Esophagus (tissue), 2 donors: ENCODE measurements around the gene RAB14. TPM values are rescaled to one million over a fixed set of nuclear protein-coding genes. Genes with fewer than 3 reads are reported as not detected.

Experiments
- H3K27ac ChIP-seq, 2 donors: one replicate each; pipeline ENCODE4 v1.5.1; 2013; ENCODE audit warnings: low read depth in 2 of 2, mild to moderate bottlenecking in 2 of 2, inconsistent platforms in 1 of 2, low read length in 1 of 2, moderate library complexity in 1 of 2
- H3K27me3 ChIP-seq, 2 donors: one replicate each; pipeline ENCODE4 v1.6.1; 2013; ENCODE audit warnings: low read length in 2 of 2, control low read depth in 1 of 2, mild to moderate bottlenecking in 1 of 2; ENCODE audit not compliant: insufficient read depth in 2 of 2, control insufficient read depth in 1 of 2
- H3K36me3 ChIP-seq, 2 donors: one replicate each; pipeline ENCODE4 v1.6.1; 2013; ENCODE audit warnings: low read length in 1 of 2; ENCODE audit not compliant: control insufficient read depth in 2 of 2, insufficient read depth in 2 of 2
- H3K4me1 ChIP-seq, 2 donors: one replicate each; pipeline ENCODE4 v1.6.1; 2013; ENCODE audit warnings: low read length in 1 of 2; ENCODE audit not compliant: control insufficient read depth in 2 of 2, insufficient read depth in 2 of 2
- H3K4me3 ChIP-seq, 2 donors: one replicate each; pipeline ENCODE4 v1.5.1; 2013; ENCODE audit warnings: low read length in 2 of 2, mild to moderate bottlenecking in 2 of 2, low read depth in 1 of 2, moderate library complexity in 1 of 2
- H3K9me3 ChIP-seq, 2 donors: one replicate each; pipeline ENCODE4 v1.6.1; 2013; ENCODE audit warnings: mild to moderate bottlenecking in 2 of 2, low read depth in 1 of 2, low read length in 1 of 2, moderate library complexity in 1 of 2; ENCODE audit not compliant: control insufficient read depth in 2 of 2, insufficient read depth in 1 of 2
- WGBS, 2 donors: extraction: QIAGEN DNeasy Blood & Tissue Kit; methylation state at CpG; one replicate each; pipeline ENCODE4 v1.1.7; 2013; 5-methylcytosine and 5-hydroxymethylcytosine counted together
- polyA plus RNA-seq, 2 donors: library from polyadenylated mRNA; stranded (reverse); fragments of 200-250 nt; gene quantifications; one replicate each; pipeline ENCODE4 v1.2.3, GENCODE V29; 2013
- donor health status: healthy with polysubstance abuse.
- donor health status: Bipolar disorder and iron deficiency.

The RAB14 gene
- polyA plus RNA-seq, 2 donors = 20.1 to 33.4 TPM

DNA sequence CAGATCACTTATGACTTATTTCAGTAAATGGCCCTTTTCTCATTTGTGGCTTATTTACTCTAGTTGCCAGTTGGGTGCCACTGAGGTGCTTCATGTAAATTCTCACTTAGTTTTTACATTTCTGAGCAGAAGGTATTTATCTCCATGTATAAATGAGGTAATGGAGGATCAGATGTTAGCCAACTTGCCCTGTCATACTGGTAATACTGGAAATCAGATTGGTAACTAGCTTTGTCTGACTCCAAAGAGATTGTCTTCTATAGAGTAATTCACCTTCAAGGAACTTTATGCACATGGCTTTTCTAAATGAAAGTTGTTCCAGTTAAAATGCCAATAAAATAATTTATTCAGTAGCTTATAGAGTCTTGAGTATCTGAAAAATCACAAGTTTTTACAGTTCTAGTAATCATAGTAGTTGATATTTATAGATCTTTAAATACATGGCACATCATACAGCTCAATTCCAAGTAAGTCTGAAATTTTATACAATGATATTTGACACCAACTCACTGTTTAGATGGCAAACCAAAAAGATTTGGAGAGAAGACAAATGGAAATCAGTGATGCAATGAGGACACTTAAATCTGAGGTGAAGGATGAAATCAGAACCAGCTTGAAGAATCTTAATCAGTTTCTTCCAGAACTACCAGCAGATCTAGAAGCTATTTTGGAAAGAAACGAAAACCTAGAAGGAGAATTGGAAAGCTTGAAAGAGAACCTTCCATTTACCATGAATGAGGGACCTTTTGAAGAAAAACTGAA is 28.8 kb downstream of the RAB14 start:
- no peaks in the 10 kb centered on the region for H3K9me3 ChIP-seq
- peaks cover 16 to 20% of the 10 kb centered on the region in 2 donors for H3K36me3 ChIP-seq
- no peaks in the 10 kb centered on the region for H3K4me1 ChIP-seq
- H3K4me3 ChIP-seq = no peak overlapping the region
- no peak overlapping the region for H3K27ac ChIP-seq
- 90 to 96% methylated on average over 1 of the region's 1 CpG for WGBS, 2 donors
- H3K27me3 ChIP-seq = no peaks in the 10 kb centered on the region

DNA sequence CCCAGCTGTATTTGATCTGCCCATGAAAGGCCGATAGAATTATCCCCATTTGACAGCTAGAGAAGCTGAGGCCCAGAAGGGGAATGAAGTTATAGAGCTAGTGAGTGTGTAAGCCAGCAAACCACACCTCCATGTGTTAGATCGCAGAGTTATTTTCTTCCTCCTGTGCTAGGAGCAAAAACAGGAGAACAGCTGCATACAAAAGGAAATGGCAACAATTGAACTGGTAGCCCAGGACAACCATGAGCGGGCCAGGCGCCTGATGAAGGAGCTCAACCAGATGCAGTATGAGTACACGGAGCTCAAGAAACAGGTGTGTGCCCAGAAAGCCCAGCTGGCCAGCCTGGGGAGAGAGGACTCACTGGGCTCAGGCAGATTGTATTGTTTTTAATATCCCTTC is 30.4 kb downstream of the RAB14 start:
- 86% methylated on average over 5 of the region's 5 CpGs for WGBS, 2 donors

DNA sequence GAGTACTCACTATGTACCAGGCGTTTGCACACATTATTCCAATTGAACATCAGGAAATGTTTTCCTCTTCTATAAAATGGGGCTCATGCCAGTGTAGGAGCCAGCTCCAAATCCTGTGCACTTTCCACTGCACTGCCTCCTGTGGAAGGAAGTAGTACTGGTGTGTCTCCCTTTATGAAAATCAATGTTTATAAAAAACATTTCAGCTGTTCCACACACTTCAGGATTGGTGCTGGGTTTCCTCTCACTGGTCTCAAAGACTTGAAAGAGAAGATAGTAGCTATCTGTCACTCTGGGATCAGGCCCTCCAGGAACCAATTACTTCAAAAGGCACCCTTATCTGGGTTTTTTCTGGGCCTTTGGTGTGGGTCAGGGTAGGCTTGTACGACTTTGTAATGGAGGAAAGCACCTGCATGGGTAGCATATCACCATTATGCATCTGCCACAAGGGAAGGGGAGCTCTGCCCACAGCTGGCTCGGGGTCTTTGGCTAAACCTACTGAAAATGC is 32.5 kb downstream of the RAB14 start:
- no peak overlapping the region for H3K27ac ChIP-seq
- H3K4me1 ChIP-seq = no peaks in the 10 kb centered on the region
- 76 to 80% methylated on average over 3 of the region's 3 CpGs for WGBS, 2 donors
- H3K4me3 ChIP-seq = no peak overlapping the region
- H3K36me3 ChIP-seq = peaks cover 16% of the 10 kb centered on the region in 2 donors
- no peaks in the 10 kb centered on the region for H3K9me3 ChIP-seq
- H3K27me3 ChIP-seq = no peaks in the 10 kb centered on the region

More for the DNA sequence above, 30.4 kb downstream of the RAB14 start:
- peaks cover 16 to 17% of the 10 kb centered on the region in 2 donors for H3K36me3 ChIP-seq
- H3K4me1 ChIP-seq = no peaks in the 10 kb centered on the region
- H3K27ac ChIP-seq = peak overlapping the region in 1 of 2 donors; percentile 17
- no peak overlapping the region for H3K4me3 ChIP-seq
- H3K27me3 ChIP-seq = no peaks in the 10 kb centered on the region
- H3K9me3 ChIP-seq = no peaks in the 10 kb centered on the region

DNA sequence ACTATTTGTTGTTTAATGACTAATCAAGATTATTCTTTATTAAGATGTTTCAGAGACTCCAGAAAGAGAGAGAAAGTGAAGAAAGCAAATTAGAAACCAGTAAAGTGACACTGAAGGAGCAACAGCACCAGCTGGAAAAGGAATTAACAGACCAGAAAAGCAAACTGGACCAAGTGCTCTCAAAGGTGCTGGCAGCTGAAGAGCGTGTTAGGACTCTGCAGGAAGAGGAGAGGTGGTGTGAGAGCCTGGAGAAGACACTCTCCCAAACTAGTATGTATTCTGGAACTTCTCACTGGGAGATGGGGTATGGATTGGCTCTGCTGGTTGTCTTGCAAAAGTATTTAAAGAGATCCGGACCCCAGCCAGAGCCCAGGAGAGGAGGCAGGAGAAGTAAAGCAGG is 33.6 kb downstream of the RAB14 start:
- Histone ChIP-seq H3K9me3 (no peaks in the 10 kb centered on the region), H3K27ac (no peak overlapping the region), H3K36me3 (peaks cover 10 to 12% of the 10 kb centered on the region in 2 donors), H3K27me3 (no peaks in the 10 kb centered on the region), H3K4me1 (no peaks in the 10 kb centered on the region), H3K4me3 (no peak overlapping the region)
- WGBS, 2 donors = 84 to 90% methylated on average over 2 of the region's 2 CpGs

- H3K36me3 ChIP-seq = no peaks in the 10 kb centered on the region
These were observed 41.6 kb downstream of the RAB14 start for GRCh38 chr9:121160025-121160424.

DNA sequence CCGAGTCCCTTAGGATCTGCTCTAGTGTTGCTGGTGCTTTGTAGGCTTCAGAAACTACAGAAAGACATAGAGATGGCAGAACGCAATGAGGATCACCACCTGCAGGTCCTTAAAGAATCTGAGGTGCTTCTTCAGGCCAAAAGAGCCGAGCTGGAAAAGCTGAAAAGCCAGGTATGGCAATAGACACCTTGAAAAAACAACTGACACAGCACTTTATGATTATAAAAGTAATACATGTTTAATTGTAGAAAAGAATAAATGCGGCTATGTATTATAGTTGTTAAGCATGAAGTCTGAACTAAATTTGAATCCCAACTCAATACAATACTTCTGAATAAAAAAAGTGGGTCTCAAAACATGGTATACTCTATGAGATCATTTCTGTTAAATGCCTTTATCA is 43.7 kb downstream of the RAB14 start:
- H3K4me3 ChIP-seq = no peak overlapping the region
- no peaks in the 10 kb centered on the region for H3K27me3 ChIP-seq
- H3K36me3 ChIP-seq = peaks cover 0 to 4% of the 10 kb centered on the region in 2 donors
- no peaks in the 10 kb centered on the region for H3K4me1 ChIP-seq
- 94% methylated on average over 4 of the region's 4 CpGs for WGBS, 2 donors
- H3K9me3 ChIP-seq = no peaks in the 10 kb centered on the region
- H3K27ac ChIP-seq = no peak overlapping the region

More at GRCh38 chr9:121160025-121160424, 41.6 kb downstream of the RAB14 start:
- 75 to 76% methylated on average over 1 of the region's 1 CpG for WGBS, 2 donors
- Histone ChIP-seq H3K27ac (no peak overlapping the region), H3K4me1 (no peaks in the 10 kb centered on the region), H3K9me3 (no peaks in the 10 kb centered on the region), H3K27me3 (no peaks in the 10 kb centered on the region), H3K4me3 (no peak overlapping the region)

- Histone ChIP-seq H3K9me3 (no peaks in the 10 kb centered on the region), H3K27me3 (no peaks in the 10 kb centered on the region), H3K4me3 (no peak overlapping the region), H3K36me3 (peaks cover 0 to 4% of the 10 kb centered on the region in 2 donors), H3K27ac (no peak overlapping the region), H3K4me1 (no peaks in the 10 kb centered on the region)
- 32 to 40% methylated on average over 2 of the region's 2 CpGs for whole genome bisulfite sequencing, 2 donors
These were observed 45.4 kb downstream of the RAB14 start for GRCh38 chr9:121156263-121156731.

DNA sequence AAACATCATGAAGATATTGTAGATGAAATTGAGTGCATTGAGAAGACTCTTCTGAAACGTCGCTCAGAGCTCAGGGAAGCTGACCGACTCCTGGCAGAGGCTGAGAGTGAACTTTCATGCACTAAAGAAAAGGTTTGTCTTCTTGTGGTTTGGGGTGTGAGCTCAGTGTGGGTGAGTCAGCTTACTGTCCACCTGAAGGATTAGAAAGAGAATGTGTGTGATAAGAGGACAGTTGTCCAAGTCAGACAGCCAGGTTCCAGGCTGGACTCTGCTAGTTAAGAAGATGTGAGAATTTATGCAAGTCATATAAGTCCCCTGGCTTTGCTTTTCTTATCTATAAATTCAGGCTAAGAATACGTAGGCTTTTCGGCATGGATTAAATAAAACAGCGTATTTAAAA is 46.9 kb downstream of the RAB14 start:
- WGBS, 2 donors = 90 to 91% methylated on average over 6 of the region's 6 CpGs
- Histone ChIP-seq H3K27ac (no peak overlapping the region), H3K9me3 (no peaks in the 10 kb centered on the region), H3K27me3 (no peaks in the 10 kb centered on the region), H3K4me3 (no peak overlapping the region), H3K4me1 (no peaks in the 10 kb centered on the region), H3K36me3 (peaks cover 3 to 4% of the 10 kb centered on the region in 2 donors)

GRCh38 chr9:121153642-121154041 is 48.0 kb downstream of the RAB14 start:
- H3K36me3 ChIP-seq = peaks cover 4 to 7% of the 10 kb centered on the region in 2 donors
- no peaks in the 10 kb centered on the region for H3K27me3 ChIP-seq
- 72 to 78% methylated on average over 1 of the region's 1 CpG for WGBS, 2 donors
- H3K4me3 ChIP-seq = no peak overlapping the region
- no peak overlapping the region for H3K27ac ChIP-seq
- H3K9me3 ChIP-seq = no peaks in the 10 kb centered on the region
- H3K4me1 ChIP-seq = no peaks in the 10 kb centered on the region

DNA sequence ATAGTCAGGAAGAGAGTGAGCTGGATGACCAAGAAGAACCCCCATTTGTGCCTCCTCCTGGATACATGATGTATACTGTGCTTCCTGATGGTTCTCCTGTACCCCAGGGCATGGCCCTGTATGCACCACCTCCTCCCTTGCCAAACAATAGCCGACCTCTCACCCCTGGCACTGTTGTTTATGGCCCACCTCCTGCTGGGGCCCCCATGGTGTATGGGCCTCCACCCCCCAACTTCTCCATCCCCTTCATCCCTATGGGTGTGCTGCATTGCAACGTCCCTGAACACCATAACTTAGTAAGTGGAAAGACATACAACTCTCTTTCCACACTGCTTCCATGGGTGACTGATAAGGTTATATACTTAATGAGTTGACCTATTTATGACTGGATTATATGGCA is 51.5 kb downstream of the RAB14 start:
- H3K4me3 ChIP-seq = no peak overlapping the region
- H3K27ac ChIP-seq = no peak overlapping the region
- no peaks in the 10 kb centered on the region for H3K9me3 ChIP-seq
- 53 to 63% methylated on average over 2 of the region's 2 CpGs for WGBS, 2 donors
- no peaks in the 10 kb centered on the region for H3K27me3 ChIP-seq
- peaks cover 7 to 19% of the 10 kb centered on the region in 2 donors for H3K36me3 ChIP-seq
- H3K4me1 ChIP-seq = no peaks in the 10 kb centered on the region
